ENCODE results near the gene FBXO48.
A peak's percentile ranks its signal among the peaks of the same experiment; 100 is the strongest.
"Not testable (repeated sequence)": the region's sequence is repeated elsewhere in the genome, so short reads cannot be mapped to it uniquely, and the experiment has no call there.

FBXO48 gene

DNA sequence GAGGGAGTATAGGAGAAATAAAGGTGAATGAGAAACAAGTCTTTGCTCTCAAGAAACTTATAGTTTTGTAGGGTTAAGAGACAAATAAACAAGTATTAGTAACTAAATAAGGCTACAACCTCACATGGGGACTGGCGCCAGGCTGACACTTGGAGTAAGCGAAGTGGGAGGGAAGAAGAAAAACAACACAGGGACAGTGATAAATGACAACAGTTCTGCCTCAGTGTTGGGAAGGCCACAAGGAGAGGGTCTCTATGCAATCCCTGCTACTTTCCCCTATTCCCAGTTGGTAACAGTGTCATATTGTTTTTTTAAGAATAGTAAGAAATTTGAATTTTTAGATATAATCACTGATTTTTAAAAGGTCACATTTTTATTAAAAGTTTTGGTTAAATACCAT lies 4.3 kb upstream of the FBXO48 start:
- DNase-seq (ENCODE audit: low read depth) = no peak

DNA sequence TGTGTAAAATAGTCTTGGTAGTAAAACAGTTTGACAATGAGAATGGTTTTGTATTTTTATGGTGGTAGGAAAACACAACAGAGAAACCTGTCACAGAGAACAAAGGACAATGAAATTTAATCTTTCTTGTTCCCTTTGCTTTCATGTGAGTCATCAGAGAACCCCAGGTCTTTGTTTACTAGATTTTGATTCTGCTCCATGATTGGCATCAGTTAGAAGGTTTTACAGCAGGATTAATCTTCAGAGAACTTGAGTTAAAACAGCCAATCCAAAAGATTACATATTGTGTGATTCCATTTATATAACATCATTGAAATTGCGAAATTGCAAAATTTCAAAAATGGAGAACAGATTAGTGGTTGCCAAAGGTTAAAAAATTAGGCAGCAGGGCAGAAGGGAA lies 2.8 kb upstream of the FBXO48 start:
- DNase-seq (ENCODE audit: low read depth) = no peak

DNA sequence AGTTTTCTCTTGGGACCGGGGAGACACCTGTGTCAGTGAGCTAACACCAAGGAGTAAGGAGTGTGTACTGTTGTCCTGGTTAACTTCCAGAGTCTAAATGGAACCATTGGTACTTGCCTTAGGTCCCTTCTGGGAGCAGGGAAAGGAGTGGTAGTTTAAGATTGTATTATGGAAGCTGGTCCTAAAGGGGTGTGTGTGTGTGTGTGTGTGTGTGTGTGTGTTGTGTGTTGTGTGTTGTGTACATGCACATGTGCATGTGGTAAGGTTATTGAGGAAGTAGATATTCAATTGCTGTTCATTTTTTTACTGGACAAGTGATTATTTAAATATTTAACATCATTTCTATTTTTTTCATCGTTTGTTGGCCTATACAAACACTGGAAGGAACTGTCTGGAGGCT lies 1.7 kb upstream of the FBXO48 start:
- DNase-seq (ENCODE audit: low read depth) = no peak

DNA sequence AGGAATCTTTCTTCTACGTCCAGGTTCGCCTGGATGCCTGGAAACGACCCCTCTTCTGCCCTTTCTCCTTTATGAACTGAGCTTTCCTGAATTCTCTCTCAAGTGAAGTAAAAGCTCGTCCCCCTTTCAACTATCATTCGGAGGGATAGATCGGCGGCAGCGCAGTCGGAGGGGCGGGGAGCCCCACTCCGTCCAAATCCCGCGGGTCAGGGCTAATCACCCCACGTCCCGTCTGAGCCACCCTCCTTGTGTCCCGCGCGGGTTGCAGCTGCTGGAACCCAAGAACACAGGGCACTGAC lies 367 bp downstream of the FBXO48 start:
- no peak for DNase-seq (ENCODE audit: low read depth)

GRCh38 chr2:68466361-68466777 lies 725 bp downstream of the FBXO48 start:
- peak; percentile 60 for DNase-seq (ENCODE audit: low read depth)

GRCh38 chr2:68465081-68465916 lies 1.8 kb downstream of the FBXO48 start:
- no peak for DNase-seq (ENCODE audit: low read depth)

GRCh38 chr2:68464651-68465050 lies 2.4 kb downstream of the FBXO48 start:
- no peak for DNase-seq (ENCODE audit: low read depth)

DNA sequence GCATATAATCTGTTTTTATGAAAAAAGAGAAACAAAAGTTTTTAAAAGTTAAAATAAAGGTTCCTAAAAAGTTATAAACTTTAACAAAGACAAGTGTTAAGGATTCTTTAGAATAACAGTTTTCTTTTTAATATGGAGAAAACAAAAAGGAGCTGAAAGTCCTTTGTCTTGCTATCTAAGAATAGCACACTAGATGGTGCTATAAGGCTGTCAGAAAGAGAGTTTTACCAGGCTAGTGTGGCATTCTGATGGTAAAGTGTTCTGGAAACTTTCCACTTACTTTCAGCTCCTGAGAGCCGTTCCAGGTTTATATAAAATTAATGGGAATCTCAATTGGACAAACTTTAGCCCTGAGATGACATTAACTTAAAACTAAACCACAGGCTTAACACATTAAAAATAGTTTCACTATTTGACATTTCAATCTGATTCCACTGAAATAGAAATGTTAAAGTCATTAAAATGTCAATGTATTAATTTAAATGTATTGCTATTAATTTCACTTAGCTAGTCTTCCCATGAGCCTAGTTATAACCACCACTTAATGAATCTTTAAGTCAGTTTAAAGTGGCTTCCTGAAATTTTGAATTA lies 3.7 kb downstream of the FBXO48 start:
- no peak for DNase-seq (ENCODE audit: low read depth)

GRCh38 chr2:68458981-68459380 lies 8.1 kb downstream of the FBXO48 start:
- no peak for DNase-seq (ENCODE audit: low read depth)

DNA sequence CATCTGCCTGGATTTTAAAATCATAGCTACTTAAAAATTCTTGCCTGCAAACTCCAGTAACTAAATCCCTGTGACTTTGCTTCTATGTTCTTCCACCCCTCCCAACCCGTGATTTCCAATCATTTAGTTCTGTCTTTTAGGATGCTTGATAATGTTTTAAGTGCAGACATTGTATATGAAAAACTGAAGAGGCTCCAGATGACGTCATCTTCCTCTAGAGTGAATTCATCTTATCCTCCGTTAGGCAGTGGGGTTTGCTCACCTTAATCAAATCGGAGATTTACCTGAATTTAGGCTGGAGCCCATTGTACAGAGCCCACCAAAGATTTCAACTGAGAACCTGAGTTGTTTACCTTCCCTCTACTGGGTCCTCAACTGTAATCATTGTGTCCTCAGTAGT lies 10.9 kb downstream of the FBXO48 start:
- no peak for DNase-seq (ENCODE audit: low read depth)

- DNase-seq (ENCODE audit: low read depth) = no peak
Observed at GRCh38 chr2:68454719-68455118, 12.4 kb downstream of the FBXO48 start.

DNA sequence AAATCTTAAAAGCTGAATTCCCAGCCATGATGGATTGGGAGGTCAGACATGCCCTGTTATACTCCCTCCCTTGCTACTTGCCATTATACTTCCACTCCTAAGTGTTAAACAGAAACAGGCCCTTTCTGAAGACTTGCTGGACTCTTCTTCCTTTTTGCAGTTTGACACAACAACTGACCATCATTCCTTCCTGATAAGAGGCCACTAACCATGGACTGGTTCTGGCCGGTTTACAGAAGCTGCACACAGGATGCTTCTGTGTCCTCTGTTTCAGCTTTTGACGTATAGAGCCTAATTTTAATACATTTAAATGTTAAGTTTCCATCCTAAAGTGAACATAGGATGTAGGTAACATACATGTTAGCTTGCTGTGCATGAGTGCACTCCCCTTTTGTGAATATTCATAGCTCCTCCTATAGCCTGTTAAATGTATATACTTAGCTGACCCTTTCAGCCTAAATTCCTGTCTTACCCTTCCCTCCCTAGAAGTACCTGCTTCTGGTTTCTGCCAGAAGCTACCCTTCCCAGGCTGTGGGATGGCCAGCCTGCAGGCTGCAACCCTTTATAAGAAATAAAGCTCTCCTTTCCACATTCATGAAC lies 13.2 kb downstream of the FBXO48 start:
- no peak for DNase-seq (ENCODE audit: low read depth)

DNA sequence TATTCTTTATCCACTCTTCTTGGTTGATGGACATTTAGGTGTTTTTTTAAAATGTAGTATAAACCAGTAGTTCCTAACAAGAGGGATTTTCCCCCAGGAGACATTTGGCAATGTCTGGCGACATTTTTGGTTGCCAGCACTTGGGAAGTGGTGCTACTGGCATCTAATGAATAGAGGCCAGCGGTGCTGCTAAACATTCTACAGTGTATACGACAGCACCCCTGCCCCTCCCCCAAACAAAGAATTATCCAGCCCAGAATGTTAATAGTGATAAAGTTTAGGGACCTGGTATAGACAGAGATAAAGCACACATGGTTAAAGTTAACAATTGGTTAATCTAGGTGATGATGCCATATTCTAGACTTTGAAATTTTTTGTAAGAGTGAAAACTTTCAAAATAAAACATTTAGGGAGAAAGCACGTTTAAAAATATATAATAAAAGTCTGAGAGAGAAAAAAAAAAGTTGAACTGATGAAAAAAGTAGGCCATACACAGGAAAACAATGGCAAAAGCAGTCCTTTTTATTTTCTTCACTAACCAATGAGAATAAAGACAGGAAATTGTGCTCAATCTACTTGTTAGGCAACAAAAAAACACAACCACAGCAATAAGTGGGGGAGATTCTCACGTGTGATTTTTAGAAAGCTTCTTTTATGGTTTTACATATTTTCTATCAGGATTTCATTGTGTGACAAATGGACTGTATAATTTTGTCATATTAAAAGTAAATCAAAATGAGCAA lies 14.8 kb downstream of the FBXO48 start:
- no peak for DNase-seq (ENCODE audit: low read depth)

GRCh38 chr2:68448671-68449653 lies 18.1 kb downstream of the FBXO48 start:
- no peak for DNase-seq (ENCODE audit: low read depth)

GRCh38 chr2:68447118-68447517 lies 20.0 kb downstream of the FBXO48 start:
- no peak for DNase-seq (ENCODE audit: low read depth)

GRCh38 chr2:68446425-68446824 lies 20.7 kb downstream of the FBXO48 start:
- not testable (repeated sequence) for DNase-seq (ENCODE audit: low read depth)

GRCh38 chr2:68441994-68442322 lies 25.1 kb downstream of the FBXO48 start:
- no peak for DNase-seq (ENCODE audit: low read depth)

DNA sequence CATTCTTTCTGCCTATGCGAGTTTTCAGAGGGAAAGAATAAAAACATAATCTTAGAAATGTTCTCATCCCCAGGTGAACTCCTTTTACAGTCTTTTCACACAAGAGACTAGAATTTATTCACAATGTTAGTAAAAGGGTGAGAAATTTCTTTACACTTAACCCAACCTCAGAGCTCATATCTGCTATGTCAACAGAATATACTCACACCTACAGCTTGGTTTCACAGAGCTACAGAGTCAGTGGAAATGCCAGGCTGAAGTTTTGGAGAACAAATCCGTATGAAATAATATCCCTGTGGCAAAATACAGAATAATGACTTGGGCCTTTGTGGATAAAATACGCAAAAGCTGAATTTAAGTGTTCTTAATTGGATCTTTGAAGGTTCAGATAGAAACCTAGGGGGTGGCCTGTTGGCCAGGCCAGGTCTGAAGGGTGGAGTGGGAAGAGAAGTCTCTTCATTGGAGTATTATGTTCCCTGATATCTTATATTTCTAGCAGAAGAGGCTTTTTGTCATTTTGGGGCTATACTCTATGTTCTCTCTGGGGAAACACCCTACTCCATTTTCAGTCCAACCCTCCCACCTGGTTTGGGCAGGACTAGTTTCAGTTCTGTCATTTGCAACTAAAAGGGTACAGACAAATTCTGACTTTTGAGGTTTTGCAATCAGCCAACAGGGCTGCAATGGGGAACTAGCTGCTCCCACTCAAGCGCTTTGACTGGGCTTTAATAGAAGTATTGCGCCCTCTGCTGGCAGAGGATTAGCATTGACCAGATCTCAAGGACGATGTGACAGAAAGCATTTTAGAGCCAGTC lies 25.7 kb downstream of the FBXO48 start:
- DNase-seq (ENCODE audit: low read depth) = peak; percentile 74

GRCh38 chr2:68438455-68439303 lies 28.4 kb downstream of the FBXO48 start:
- DNase-seq (ENCODE audit: low read depth) = no peak

DNA sequence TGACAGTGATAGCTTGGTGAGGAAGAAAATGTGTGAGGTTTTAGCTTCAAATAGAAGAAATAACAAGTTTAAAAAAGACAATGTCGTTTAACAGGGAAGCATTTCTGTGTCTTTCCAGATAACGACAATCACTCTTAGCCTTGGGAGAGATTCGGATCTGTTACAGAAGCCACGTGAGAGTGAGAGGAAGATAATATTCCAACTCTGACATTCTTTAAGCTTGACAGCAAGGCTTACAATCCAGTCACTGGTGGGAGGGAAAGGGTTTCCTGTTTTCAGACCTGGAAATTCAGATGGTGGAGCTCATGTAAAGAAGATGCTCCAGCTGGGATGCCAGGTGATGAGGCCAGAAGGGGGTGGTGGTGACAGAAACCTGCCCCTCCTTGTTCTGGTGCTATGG lies 30.8 kb downstream of the FBXO48 start:
- DNase-seq (ENCODE audit: low read depth) = no peak
